ENCODE measurements around the gene NAPB. TPM values are rescaled to one million over a fixed set of nuclear protein-coding genes. Genes with fewer than 3 reads are reported as not detected.

The NAPB gene
- total and polyA plus RNA-seq, 2 of the 8 experiments (the other 6 are each of a cell fraction or from before 2014, with no cell fraction given): 6.2 to 12.3 TPM

- Histone ChIP-seq H3K23ac (ENCODE audit: insufficient read length) (no peak overlapping the region), H4K91ac (replicated peaks; ENCODE audit: insufficient read length, low read length) (no peak overlapping the region), H3K4me3 (ENCODE audit: extremely low read depth in 1 of 4, insufficient read depth in 2 of 4, low read depth in 3 of 4, low read length in 4 of 4) (no peak overlapping the region), H3K79me1 (ENCODE audit: low read depth, low read length) (peaks cover 7% of the 10 kb centered on the region), H3K18ac (ENCODE audit: extremely low read depth, low read length) (no peak overlapping the region), H3K4me2 (ENCODE audit: insufficient read depth in 1 of 2, low read depth in 2 of 2, low read length in 2 of 2) (no peak overlapping the region), H2AK5ac (ENCODE audit: low read depth, low read length) (no peak overlapping the region), H2BK15ac (ENCODE audit: low read length) (no peak overlapping the region), H3K56ac (replicated peaks; ENCODE audit: insufficient read length, low read depth, low read length) (no peak overlapping the region), H3K27me3 (replicated peaks in 1 of 4; ENCODE audit: control insufficient read depth in 3 of 4, extremely low read depth in 1 of 4, insufficient read depth in 3 of 4, low read length in 3 of 4) (no peaks in the 10 kb centered on the region), H2BK120ac (replicated peaks; ENCODE audit: low read depth, low read length) (no peak overlapping the region), H2BK20ac (ENCODE audit: low read length) (no peak overlapping the region), H4K8ac (ENCODE audit: extremely low read depth, insufficient read depth, low read length) (no peak overlapping the region), H3K79me2 (ENCODE audit: control insufficient read depth in 1 of 2, insufficient read depth in 2 of 2, low read length in 2 of 2) (peaks cover 3 to 66% of the 10 kb centered on the region in 2 experiments), H4K5ac (ENCODE audit: insufficient read length, low read depth, low read length) (no peak overlapping the region), H3K9ac (replicated peaks in 1 of 4; ENCODE audit: extremely low read depth in 1 of 4, low read depth in 3 of 4, low read length in 3 of 4) (no peak overlapping the region), H3K27ac (ENCODE audit: low read depth, low read length) (no peak overlapping the region), H3K4me1 (replicated peaks in 1 of 4; ENCODE audit: control insufficient read depth in 3 of 4, insufficient read depth in 4 of 4, low read length in 3 of 4) (peaks cover 0 to 5% (median 0%) of the 10 kb centered on the region in 4 experiments; a peak in 1 of 7 replicates), H3K36me3 (ENCODE audit: control insufficient read depth in 2 of 4, insufficient read depth in 4 of 4, low read length in 3 of 4) (peaks cover 0 to 5% (median 1%) of the 10 kb centered on the region in 4 experiments; a peak in 1 of 8 replicates), H3K9me3 (ENCODE audit: insufficient read depth in 2 of 2, low read depth in 1 of 2, low read length in 1 of 2) (no peaks in the 10 kb centered on the region), H2BK12ac (ENCODE audit: low read depth, low read length) (no peak overlapping the region), H3K14ac (ENCODE audit: insufficient read length) (no peak overlapping the region), H4K20me1 (replicated peaks in 1 of 2; ENCODE audit: control insufficient read depth in 1 of 2, insufficient read depth in 2 of 2, low read length in 2 of 2) (peaks cover 2 to 11% of the 10 kb centered on the region in 2 experiments), H3K4ac (replicated peaks; ENCODE audit: insufficient read length, low read depth, low read length) (no peak overlapping the region), H2AFZ (ENCODE audit: low read length) (no peak overlapping the region), H2BK5ac (ENCODE audit: low read depth, low read length) (no peak overlapping the region), H3K23me2 (ENCODE audit: low read depth, low read length) (no peaks in the 10 kb centered on the region)
- FAIRE-seq (no peak), DNase-seq (ENCODE audit: low read depth in 1 of 2, low spot score in 2 of 2) (no peak)
- POLR2A ChIA-PET (ENCODE audit: partially characterized antibody): interaction anchor here (0.6 to 1.2 kb wide), 2 partner anchors 9 to 26 kb away, joined by 3 read pairs; no protein-coding TSS in a partner anchor
- WGBS, 2 experiments (ENCODE audit: extremely low coverage in 1 of 2, insufficient coverage in 1 of 2, insufficient read length in 1 of 2, insufficient replicate concordance in 2 of 2, low coverage in 1 of 2, low lambda C conversion rate in 2 of 2, missing lambda C conversion rate in 1 of 2): 93% methylated on average over 5 of the region's 5 CpGs; no CpG with 5 or more reads in 1 of the 2 experiments
- CTCF ChIA-PET (ENCODE audit: partially characterized antibody): interaction anchor here (1.1 to 2.2 kb wide), 2 partner anchors 9 to 43 kb away, joined by 3 to 5 read pairs; no protein-coding TSS in a partner anchor
- TF ChIP-seq RFX5 (IDR thresholded peaks at IDR 0.05; ENCODE audit: borderline replicate concordance, low read depth, low read length) (no peak), EP300 (IDR thresholded peaks at IDR 0.05; ENCODE audit: borderline replicate concordance in 1 of 2, low read depth in 2 of 2, low read length in 2 of 2) (no peak), ATF2 (IDR thresholded peaks at IDR 0.05; ENCODE audit: low read length) (no peak), POLR2A (IDR thresholded peaks at IDR 0.05; ENCODE audit: control extremely low read depth in 1 of 2, low read depth in 2 of 2, low read length in 2 of 2) (no peak), MAX (IDR thresholded peaks at IDR 0.05) (no peak), CBX8 (IDR thresholded peaks at IDR 0.05; ENCODE audit: borderline replicate concordance, low read depth, low read length) (no peak), NRF1 (IDR thresholded peaks at IDR 0.05; ENCODE audit: low read depth, low read length) (no peak), JUND (IDR thresholded peaks at IDR 0.05; ENCODE audit: low read length) (no peak), POU5F1 (IDR thresholded peaks at IDR 0.05; ENCODE audit: low read depth, low read length) (no peak), TCF12 (IDR thresholded peaks at IDR 0.05; ENCODE audit: low read depth, low read length) (no peak), RBBP5 (IDR thresholded peaks at IDR 0.05; ENCODE audit: borderline replicate concordance, low read depth, low read length) (no peak)
These were observed 17.5 kb downstream of the NAPB start for GRCh38 chr20:23403751-23404150.
